Aorta (tissue), 5 donors: ENCODE results near the gene NACA2. TPM values are rescaled to one million over a fixed set of nuclear protein-coding genes. Genes with fewer than 3 reads are reported as not detected.
"Not testable (repeated sequence)": the region's sequence is repeated elsewhere in the genome, so short reads cannot be mapped to it uniquely, and the experiment has no call there.

Experiments used
- ATAC-seq: fragments of 200-7000 bp; cut with Tn5 transposase; one replicate; pipeline ENCODE4 v1.9.1; 2022; ENCODE audit warnings: moderate library complexity; ENCODE audit not compliant: low FRiP score
- DNase-seq, 2 donors: peaks; one replicate each; pipeline ENCODE4 v3.0.0-alpha.2; 2020
- H3K27ac ChIP-seq, 2 donors: one replicate each; pipeline ENCODE4 v1.5.1; 2013; ENCODE audit warnings: low read length in 2 of 2, mild to moderate bottlenecking in 2 of 2, moderate library complexity in 2 of 2, control low read depth in 1 of 2, inconsistent platforms in 1 of 2, low read depth in 1 of 2
- H3K27me3 ChIP-seq, 2 donors: one replicate each; pipeline ENCODE4 v1.6.1; 2013; ENCODE audit warnings: control low read depth in 1 of 2, low read length in 1 of 2, mild to moderate bottlenecking in 1 of 2, moderate library complexity in 1 of 2; ENCODE audit not compliant: insufficient read depth in 2 of 2, control insufficient read depth in 1 of 2
- H3K36me3 ChIP-seq, 2 donors: one replicate each; pipeline ENCODE4 v1.6.1; 2013; ENCODE audit warnings: control low read depth in 1 of 2, low read length in 1 of 2, mild to moderate bottlenecking in 1 of 2; ENCODE audit not compliant: insufficient read depth in 2 of 2, control insufficient read depth in 1 of 2
- H3K4me1 ChIP-seq, 2 donors: one replicate each; pipeline ENCODE4 v1.6.1; 2013; ENCODE audit warnings: low read length in 2 of 2, control low read depth in 1 of 2, mild to moderate bottlenecking in 1 of 2, moderate library complexity in 1 of 2; ENCODE audit not compliant: insufficient read depth in 2 of 2, control insufficient read depth in 1 of 2
- H3K4me3 ChIP-seq, 2 donors: one replicate each; pipeline ENCODE4 v1.5.1; 2013; ENCODE audit warnings: low read length in 2 of 2, control low read depth in 1 of 2, mild to moderate bottlenecking in 1 of 2
- H3K9me3 ChIP-seq: one replicate; pipeline ENCODE4 v1.6.1; 2013; ENCODE audit warnings: mild to moderate bottlenecking, low read length; ENCODE audit not compliant: control insufficient read depth
- WGBS, 2 donors: extraction: QIAGEN DNeasy Blood & Tissue Kit; methylation state at CpG; one replicate each; pipeline ENCODE4 v1.1.7; 2013; 5-methylcytosine and 5-hydroxymethylcytosine counted together
- intact Hi-C, 2 donors: fragments of 100-400 bp; cut with DNase I; formaldehyde crosslinking; loops; one replicate each; pipeline versions ENCODE4 v1.14.2 to v1.15.0; 2022
- polyA plus RNA-seq, 2 donors: library from polyadenylated mRNA; stranded (reverse); fragments of 200-250 nt; gene quantifications; one replicate each; pipeline ENCODE4 v1.2.3, GENCODE V29; 2013
- total RNA-seq, 2 donors: library from RNA; stranded (reverse); fragmentation: NEBNext Ultra II Directional; extraction: Animal tissue kit (Norgen Biotek cat#: 25700); gene quantifications; one replicate each; pipeline ENCODE4 v1.2.1, GENCODE V29; 2021
- donor health status: healthy with polysubstance abuse.
- donor health status: Bipolar disorder and iron deficiency.
- donor health status: DM: no; HTN: no; CAD: no.
- donor health status: DM: no; HTN: no; CAD: no.
- donor health status: DM: yes; HTN: yes; CAD: no.

NACA2 gene
- total and polyA plus RNA-seq, 4 donors = 0.20 TPM; not detected in 3

DNA sequence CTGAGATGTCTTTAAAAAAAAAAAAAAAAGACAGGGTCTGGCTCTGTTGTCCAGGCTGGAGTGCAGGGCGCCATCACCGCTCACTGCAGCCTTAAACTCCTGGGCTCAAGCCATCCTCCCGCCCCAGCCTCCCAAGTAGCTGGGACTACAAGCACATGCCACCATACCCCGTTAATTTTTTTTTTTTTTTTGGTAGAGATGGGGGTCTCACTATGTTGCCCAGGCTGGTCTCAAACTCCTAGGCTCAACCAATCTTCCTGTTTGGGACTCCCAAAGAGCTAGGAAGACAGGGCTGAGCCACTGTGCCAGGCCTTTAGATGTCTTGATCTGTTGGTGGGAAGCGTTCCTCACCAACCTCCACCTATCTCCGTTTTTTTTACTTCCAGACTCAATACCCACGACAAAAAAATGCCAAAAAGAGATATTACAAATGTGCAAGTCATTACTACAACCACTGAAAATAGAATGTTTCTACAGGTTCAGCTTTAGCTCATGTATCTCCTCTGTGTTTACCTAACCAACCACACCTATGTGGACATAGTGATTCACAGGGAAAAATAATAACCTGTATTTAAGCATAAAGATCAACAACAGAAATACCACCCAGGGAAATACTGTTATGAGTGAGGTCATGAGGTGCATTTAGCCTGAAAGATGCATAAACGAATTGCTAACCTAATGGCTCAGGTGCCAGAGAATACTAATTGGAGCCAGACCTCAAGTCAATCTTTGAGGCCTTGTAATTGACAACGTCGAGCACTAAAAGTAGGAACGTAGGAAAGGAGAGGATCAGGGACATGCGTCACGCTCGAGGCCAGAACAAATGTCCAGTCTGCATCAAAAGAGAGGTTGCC lies 22.6 kb downstream of the NACA2 start:
- no peaks in the 10 kb centered on the region for H3K36me3 ChIP-seq
- intact Hi-C loops = no loop called here

DNA sequence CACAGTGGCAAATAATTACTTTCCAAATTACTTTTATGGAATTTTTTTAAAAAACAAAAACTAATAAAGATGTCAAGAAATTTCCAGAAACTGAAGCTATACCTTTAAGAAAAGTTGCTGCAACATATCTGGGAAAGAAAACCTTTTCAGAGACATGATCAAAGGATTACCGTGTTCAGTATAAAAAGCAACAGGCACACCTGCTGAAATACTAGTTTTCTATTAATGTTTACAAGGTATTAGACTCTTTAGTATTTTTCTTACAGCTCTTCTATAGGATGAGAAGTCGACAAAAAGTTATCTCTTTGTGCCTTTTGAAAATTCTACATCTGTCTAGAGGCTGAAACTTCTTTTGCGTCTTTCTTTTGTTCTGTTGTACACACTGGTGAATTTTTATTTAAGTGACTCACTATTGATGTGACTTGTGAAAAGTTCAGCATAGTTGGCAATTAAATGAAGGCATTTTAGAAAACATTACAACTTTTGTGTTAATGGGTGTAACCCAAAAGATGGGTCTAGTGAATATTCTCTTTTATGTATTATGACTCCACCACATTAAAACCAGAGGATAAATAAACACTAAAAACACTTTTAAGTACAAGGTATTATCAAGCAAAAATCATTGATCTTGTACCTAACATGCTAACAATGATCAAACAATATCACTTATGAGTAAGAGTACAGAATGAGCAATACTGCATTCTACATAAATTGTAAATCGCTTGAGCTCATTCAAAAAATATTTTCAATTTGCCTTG lies 23.8 kb downstream of the NACA2 start:
- Histone ChIP-seq H3K27ac (no peak overlapping the region), H3K9me3 (no peaks in the 10 kb centered on the region), H3K27me3 (peaks cover 0 to 5% of the 10 kb centered on the region in 2 donors), H3K4me3 (no peak overlapping the region), H3K36me3 (no peaks in the 10 kb centered on the region), H3K4me1 (no peaks in the 10 kb centered on the region)
- no peak for ATAC-seq
- 69 to 70% methylated on average over 4 of the region's 4 CpGs for WGBS, 2 donors
- DNase-seq = no peak
- intact Hi-C loops = no loop called here

More for the DNA sequence above, 22.6 kb downstream of the NACA2 start:
- DNase-seq = no peak
- no peaks in the 10 kb centered on the region for H3K9me3 ChIP-seq
- no peak overlapping the region for H3K27ac ChIP-seq
- peaks cover 0 to 1% of the 10 kb centered on the region in 2 donors for H3K27me3 ChIP-seq
- no peaks in the 10 kb centered on the region for H3K4me1 ChIP-seq
- ATAC-seq = no peak
- H3K4me3 ChIP-seq = no peak overlapping the region
- 85 to 87% methylated on average over 14 of the region's 14 CpGs for WGBS, 2 donors

DNA sequence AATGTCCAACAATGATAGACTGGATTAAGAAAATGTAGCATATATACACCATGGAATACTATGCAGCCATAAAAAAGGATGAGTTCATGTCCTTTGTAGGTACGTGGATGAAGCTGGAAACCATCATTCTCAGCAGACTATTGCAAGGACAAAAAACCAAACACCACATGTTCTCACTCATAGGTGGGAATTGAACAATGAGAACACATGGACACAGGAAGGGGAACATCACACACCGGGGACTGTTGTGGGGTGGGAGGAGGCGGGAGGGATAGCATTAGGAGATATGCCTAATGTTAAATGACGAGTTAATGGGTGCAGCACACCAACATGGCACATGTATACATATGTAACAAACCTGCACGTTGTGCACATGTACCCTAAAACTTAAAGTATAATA lies 24.6 kb downstream of the NACA2 start:
- H3K9me3 ChIP-seq, H3K27ac ChIP-seq, ATAC-seq, H3K4me1 ChIP-seq, H3K36me3 ChIP-seq, intact Hi-C loops, H3K27me3 ChIP-seq, H3K4me3 ChIP-seq, DNase-seq: not testable (repeated sequence)
- WGBS, 2 donors = 84 to 85% methylated on average over 5 of the region's 5 CpGs

DNA sequence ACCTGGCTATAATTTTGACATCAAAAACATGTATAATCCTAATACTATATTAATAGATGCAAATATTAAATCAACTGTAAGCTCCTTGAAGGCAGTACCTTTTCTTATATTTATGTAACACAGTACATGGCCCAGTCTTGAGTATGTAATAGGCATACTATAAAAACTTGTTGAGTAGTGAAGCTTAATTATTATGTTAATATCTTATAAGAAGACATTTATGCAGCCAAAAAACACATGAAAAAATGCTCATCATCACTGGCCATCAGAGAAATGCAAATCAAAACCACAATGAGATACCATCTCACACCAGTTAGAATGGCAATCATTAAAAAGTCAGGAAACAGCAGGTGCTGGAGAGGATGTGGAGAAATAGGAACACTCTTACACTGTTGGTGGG lies 25.2 kb downstream of the NACA2 start:
- intact Hi-C loops, H3K4me3 ChIP-seq, ATAC-seq, H3K4me1 ChIP-seq, H3K27me3 ChIP-seq, H3K9me3 ChIP-seq, H3K36me3 ChIP-seq, H3K27ac ChIP-seq, DNase-seq: not testable (repeated sequence)

DNA sequence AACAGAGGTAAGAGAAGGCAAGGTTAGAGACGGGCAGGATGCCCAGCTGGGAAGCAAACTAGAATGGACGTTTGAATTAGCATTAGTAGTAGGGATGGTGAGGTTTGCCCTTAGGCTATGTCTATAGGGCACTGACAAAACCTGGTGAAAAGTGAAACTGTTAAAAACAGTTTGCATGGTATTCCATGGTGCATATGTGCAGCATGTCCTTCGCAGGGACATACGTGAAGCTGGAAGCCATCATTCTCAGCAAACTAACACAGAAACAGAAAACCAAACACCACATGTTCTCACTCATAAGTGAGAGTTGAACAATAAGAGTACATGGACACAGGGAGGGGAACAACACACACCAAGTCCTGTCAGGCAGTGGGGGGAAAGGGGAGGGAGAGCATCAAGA lies 25.8 kb downstream of the NACA2 start:
- Histone ChIP-seq H3K27me3 (peaks cover 0 to 3% of the 10 kb centered on the region in 2 donors), H3K27ac (no peak overlapping the region), H3K9me3 (no peaks in the 10 kb centered on the region), H3K4me1 (no peaks in the 10 kb centered on the region), H3K4me3 (no peak overlapping the region), H3K36me3 (no peaks in the 10 kb centered on the region)
- WGBS, 2 donors = 31 to 52% methylated on average over 4 of the region's 4 CpGs
- DNase-seq (no peak), ATAC-seq (no peak)
- intact Hi-C loops = no loop called here

DNA sequence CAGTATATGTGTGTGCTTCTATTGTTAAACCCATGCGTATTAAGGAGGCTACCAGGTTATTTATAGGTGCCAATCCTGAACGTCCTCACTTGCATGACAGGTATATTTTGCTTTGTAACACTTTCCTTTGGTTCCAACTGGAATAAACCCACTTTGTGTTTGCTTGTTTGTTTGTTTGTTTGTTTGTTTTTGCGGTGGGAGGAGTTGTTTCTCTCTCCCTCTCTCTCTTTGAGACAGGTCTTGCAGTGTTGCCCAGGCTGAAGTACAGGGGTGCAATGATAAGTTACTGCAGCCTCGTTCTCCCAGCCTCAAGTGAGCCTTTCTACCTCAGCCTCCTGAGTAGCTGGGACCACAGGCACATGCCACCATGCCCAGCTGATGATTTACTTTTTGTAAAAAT lies 28.7 kb downstream of the NACA2 start:
- H3K36me3 ChIP-seq = no peaks in the 10 kb centered on the region
- H3K9me3 ChIP-seq = no peaks in the 10 kb centered on the region
- H3K4me3 ChIP-seq = no peak overlapping the region
- WGBS, 2 donors = 74 to 76% methylated on average over 4 of the region's 4 CpGs
- intact Hi-C loops = no loop called here
- H3K27ac ChIP-seq = no peak overlapping the region
- no peaks in the 10 kb centered on the region for H3K4me1 ChIP-seq
- H3K27me3 ChIP-seq = peaks cover 0 to 3% of the 10 kb centered on the region in 2 donors
- no peak for DNase-seq
- no peak for ATAC-seq

DNA sequence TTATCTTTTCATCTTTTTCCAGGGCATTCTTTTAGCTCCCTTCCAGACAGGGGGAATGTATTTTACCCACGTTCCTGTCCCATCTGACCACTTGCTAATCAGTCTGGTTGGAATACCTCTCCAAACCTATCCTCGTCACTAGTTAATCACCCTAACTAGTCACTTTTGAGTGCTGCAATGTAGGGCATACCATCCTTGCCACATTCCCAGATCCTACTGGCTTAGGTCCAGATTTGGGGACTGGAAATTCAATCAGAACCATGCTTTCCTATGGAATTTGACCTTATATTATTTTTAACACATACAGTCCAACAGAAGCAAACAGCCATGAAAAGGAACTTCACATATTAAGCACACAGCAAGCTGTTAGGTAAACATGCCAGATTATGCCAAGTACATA lies 29.7 kb downstream of the NACA2 start:
- H3K36me3 ChIP-seq = no peaks in the 10 kb centered on the region
- no peaks in the 10 kb centered on the region for H3K9me3 ChIP-seq
- intact Hi-C loops = no loop called here
- no peaks in the 10 kb centered on the region for H3K4me1 ChIP-seq
- H3K27me3 ChIP-seq = peaks cover 0 to 3% of the 10 kb centered on the region in 2 donors
- H3K4me3 ChIP-seq = no peak overlapping the region
- no peak for DNase-seq
- no peak for ATAC-seq
- no peak overlapping the region for H3K27ac ChIP-seq
- WGBS, 2 donors = 43 to 47% methylated on average over 2 of the region's 2 CpGs

DNA sequence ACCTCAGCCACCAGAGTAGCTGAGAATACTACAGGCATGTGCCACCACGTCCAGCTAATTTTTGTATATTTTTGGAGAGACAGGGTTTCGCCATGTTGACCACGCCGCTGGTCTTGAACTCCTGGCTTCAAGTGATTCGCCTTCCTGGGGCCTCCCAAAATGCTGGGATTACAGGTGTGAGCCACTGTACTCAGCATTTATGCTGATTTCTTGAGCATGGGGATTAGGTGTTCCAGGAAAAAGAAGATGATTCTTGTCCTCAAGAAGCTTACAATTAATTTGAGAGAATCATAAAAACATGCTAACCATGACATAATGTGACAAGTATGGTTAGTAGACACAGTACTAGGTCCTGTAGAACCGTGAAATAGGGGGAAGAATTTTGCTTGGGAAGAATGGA lies 30.9 kb downstream of the NACA2 start:
- ATAC-seq (no peak), DNase-seq (no peak)
- Histone ChIP-seq H3K9me3 (no peaks in the 10 kb centered on the region), H3K27me3 (peaks cover 0 to 3% of the 10 kb centered on the region in 2 donors), H3K36me3 (no peaks in the 10 kb centered on the region), H3K4me3 (no peak overlapping the region), H3K4me1 (no peaks in the 10 kb centered on the region), H3K27ac (no peak overlapping the region)
- 88 to 90% methylated on average over 6 of the region's 6 CpGs for WGBS, 2 donors
- intact Hi-C loops = no loop called here
